ENCODE measurements around the gene MEIOB. TPM values are rescaled to one million over a fixed set of nuclear protein-coding genes. Genes with fewer than 3 reads are reported as not detected.
A peak's percentile ranks its signal among the peaks of the same experiment; 100 is the strongest.

MEIOB gene
- total RNA-seq, 1 donor from 2014 or later, result not detected

GRCh38 chr16:1784977-1785845 is 86.8 kb downstream of the MEIOB start:
- no peak for TF ChIP-seq CTCF (IDR thresholded peaks at IDR 0.05; ENCODE audit: borderline replicate concordance)
- no peak overlapping the region for H3K27ac ChIP-seq (replicated peaks)
- H3K4me1 ChIP-seq, result peaks cover 56% of the 10 kb centered on the region
- peaks cover 46% of the 10 kb centered on the region for H3K36me3 ChIP-seq
- intact Hi-C loops (cut with micrococcal nuclease), result no loop called here
- no peaks in the 10 kb centered on the region for H3K9me3 ChIP-seq (replicated peaks)
- no peaks in the 10 kb centered on the region for H3K27me3 ChIP-seq (ENCODE audit: low read depth)
- DNase-seq, result peak; percentile 12
- no peak overlapping the region for H3K4me3 ChIP-seq

Other genes starting within 250 kb of the MEIOB start
- gene JPT2, start 193.9 kb downstream of the MEIOB start, total RNA-seq, result 30.6 TPM
- gene MAPK8IP3, start 166.0 kb downstream of the MEIOB start, total RNA-seq, result 56.0 TPM
- gene NME3, start 100.6 kb downstream of the MEIOB start, total RNA-seq, result 37.0 TPM
- gene EME2, start 99.4 kb downstream of the MEIOB start, total RNA-seq, result 7.4 TPM
- 78.0 TPM for gene MRPS34, start 99.0 kb downstream of the MEIOB start, total RNA-seq
- 36.8 TPM for gene SPSB3, start 89.6 kb downstream of the MEIOB start, total RNA-seq
- gene NUBP2, start 89.2 kb downstream of the MEIOB start, total RNA-seq, result 36.2 TPM
- gene IGFALS, start 78.5 kb downstream of the MEIOB start, total RNA-seq, result not detected
- gene HAGH, start 45.3 kb downstream of the MEIOB start, total RNA-seq, result 172 TPM
- 26.3 TPM for gene FAHD1, start 45.0 kb downstream of the MEIOB start, total RNA-seq
- not detected for gene HS3ST6, start 46.3 kb upstream of the MEIOB start, total RNA-seq
- gene MSRB1, start 71.0 kb upstream of the MEIOB start, total RNA-seq, result 32.7 TPM
- gene RPL3L, start 82.5 kb upstream of the MEIOB start, total RNA-seq, result 262 TPM
- gene NDUFB10, start 87.4 kb upstream of the MEIOB start, total RNA-seq, result 601 TPM
- gene RPS2, start 92.7 kb upstream of the MEIOB start, total RNA-seq, result 753 TPM
- gene RNF151, start 94.7 kb upstream of the MEIOB start, total RNA-seq, result not detected
- gene TBL3, start 99.9 kb upstream of the MEIOB start, total RNA-seq, result 22.6 TPM
- not detected for gene NOXO1, start 109.3 kb upstream of the MEIOB start, total RNA-seq
- 23.3 TPM for gene GFER, start 112.0 kb upstream of the MEIOB start, total RNA-seq
- 0.38 TPM for gene SYNGR3, start 117.8 kb upstream of the MEIOB start, total RNA-seq
- gene ZNF598, start 137.7 kb upstream of the MEIOB start, total RNA-seq, result 14.5 TPM
- not detected for gene NPW, start 147.6 kb upstream of the MEIOB start, total RNA-seq
- 221 TPM for gene NHERF2, start 154.7 kb upstream of the MEIOB start, total RNA-seq
- 21.7 TPM for gene NTHL1, start 175.7 kb upstream of the MEIOB start, total RNA-seq
- gene TSC2, start 175.8 kb upstream of the MEIOB start, total RNA-seq, result 80.1 TPM